Pancreas (tissue), 10 donors: ENCODE measurements around the gene PKNOX2. TPM values are rescaled to one million over a fixed set of nuclear protein-coding genes. Genes with fewer than 3 reads are reported as not detected.

Experiments used
- ATAC-seq, 4 donors: fragments of 200-7000 bp; cut with Tn5 transposase; one replicate each; pipeline versions ENCODE4 v1.8.0 to v1.9.1; 2020; ENCODE audit warnings: mild to moderate bottlenecking in 4 of 4, moderate library complexity in 4 of 4
- DNase-seq, 6 donors: peaks; one replicate each; pipeline ENCODE4 v3.0.0-alpha.2; 2020
- FAIRE-seq: peaks from 2 replicates; lab custom pipeline; 2012; peaks lifted over from hg19 to GRCh38; lab: Jason Lieb, UNC
- H3K27ac ChIP-seq, 4 donors: fragments of 200-600 bp; sonication (generic); 1 replicate in 3 of 4; 2 replicates in 1 of 4; pipeline versions ENCODE4 v1.5.0 to v1.8.0; 2020
- H3K27me3 ChIP-seq, 4 donors: fragments of 200-600 bp; one replicate each; pipeline ENCODE4 v1.8.0; 2021
- H3K36me3 ChIP-seq, 3 donors: fragments of 200-600 bp; sonication (generic) in 1 of 3; one replicate each; pipeline versions ENCODE4 v1.5.0 to v1.8.0; 2020 to 2021
- H3K4me1 ChIP-seq, 3 donors: fragments of 200-600 bp; one replicate each; pipeline ENCODE4 v1.8.0; 2021
- H3K4me3 ChIP-seq, 4 donors: fragments of 200-600 bp; sonication (generic) in 2 of 4; one replicate each; pipeline versions ENCODE4 v1.5.0 to v1.8.0; 2020 to 2021
- H3K9me3 ChIP-seq, 4 donors: fragments of 200-600 bp; one replicate each; pipeline ENCODE4 v1.8.0; 2021
- CTCF ChIP-seq, 4 donors: fragments of 200-600 bp; sonication (generic) in 3 of 4; IDR thresholded peaks; one replicate each; pipeline versions ENCODE4 v1.5.0 to v1.8.0; 2021; ENCODE audit warnings: antibody characterized with exemption in 4 of 4
- WGBS, 2 donors: extraction: QIAGEN DNeasy Blood & Tissue Kit; methylation state at CpG; one replicate each; pipeline ENCODE4 v1.1.7; 2013; 5-methylcytosine and 5-hydroxymethylcytosine counted together
- intact Hi-C, 3 donors: fragments of 100-400 bp; cut with DNase I; formaldehyde crosslinking; loops; one replicate each; pipeline versions ENCODE4 v1.11.1 to v1.14.2; 2022
- polyA plus RNA-seq, 2 donors: library from polyadenylated mRNA; stranded (reverse); fragments of 200-250 nt; gene quantifications; one replicate each; pipeline ENCODE4 v1.2.3, GENCODE V29; 2013
- total RNA-seq, 6 donors: library from RNA; stranded (reverse); fragmentation: NEBNext Ultra II Directional in 4 of 6; extraction: Animal tissue kit (Norgen Biotek cat#: 25700) in 4 of 6; gene quantifications; one replicate each; pipeline versions ENCODE4 v1.2.1 to v1.2.4, GENCODE V29; 2021 to 2023
- donor health status: healthy with polysubstance abuse.
- donor health status: DM: no; HTN: no; CAD: no; lungs with moderate emphysema.
- donor health status: DM: no; HTN: no; CAD: no.
- donor health status: control.
- donor health status: control.
- donor health status: Bipolar disorder and iron deficiency.
- donor health status: DM: yes; HTN: yes; CAD: no.
- donor health status: DM: no; HTN: no; CAD: no.
- donor health status: DM: no; HTN: no; CAD: no.
- donor health status: DM: yes; HTN: yes; CAD: no.

The PKNOX2 gene
- total and polyA plus RNA-seq, 8 donors: 3.4 to 8.1 (median 5.8) TPM

- DNase-seq (no peak), FAIRE-seq (no peak), ATAC-seq (no peak)
- WGBS, 2 donors: 85 to 95% methylated on average over 8 of the region's 8 CpGs
- Histone ChIP-seq H3K9me3 (no peaks in the 10 kb centered on the region), H3K4me3 (no peak overlapping the region), H3K27me3 (no peaks in the 10 kb centered on the region), H3K36me3 (no peaks in the 10 kb centered on the region), H3K27ac (no peak overlapping the region), H3K4me1 (no peaks in the 10 kb centered on the region)
- TF ChIP-seq CTCF (IDR thresholded peaks at IDR 0.05): no peak
- intact Hi-C loops: no loop called here
These were observed 266.9 kb downstream of the PKNOX2 start for GRCh38 chr11:125431481-125431880.

- Histone ChIP-seq H3K4me3 (no peak overlapping the region), H3K4me1 (no peaks in the 10 kb centered on the region), H3K9me3 (no peaks in the 10 kb centered on the region), H3K27ac (no peak overlapping the region), H3K27me3 (no peaks in the 10 kb centered on the region), H3K36me3 (no peaks in the 10 kb centered on the region)
- intact Hi-C loops: no loop called here
- 23 to 36% methylated on average over 11 of the region's 11 CpGs for WGBS, 2 donors
- peak in 3 of 4 donors; percentile 83 to 89 (median 86) for ATAC-seq
- DNase-seq: peak in 1 of 6 donors; percentile 20
- peak in 2 of 4 donors; percentile 14 to 22 for TF ChIP-seq CTCF (IDR thresholded peaks at IDR 0.05)
- FAIRE-seq: no peak
These were observed 269.0 kb downstream of the PKNOX2 start for GRCh38 chr11:125433454-125434121.

GRCh38 chr11:125435461-125436238, 271.1 kb downstream of the PKNOX2 start:
- FAIRE-seq (no peak), DNase-seq (no peak), ATAC-seq (no peak)
- H3K36me3 ChIP-seq: no peaks in the 10 kb centered on the region
- 53 to 80% methylated on average over 9 of the region's 9 CpGs for WGBS, 2 donors
- no peaks in the 10 kb centered on the region for H3K4me1 ChIP-seq
- TF ChIP-seq CTCF (IDR thresholded peaks at IDR 0.05): no peak
- intact Hi-C loops: no loop called here
- H3K4me3 ChIP-seq: no peak overlapping the region
- H3K27me3 ChIP-seq: peaks cover 0 to 3% (median 0%) of the 10 kb centered on the region in 4 donors
- no peak overlapping the region for H3K27ac ChIP-seq
- H3K9me3 ChIP-seq: no peaks in the 10 kb centered on the region

GRCh38 chr11:125441648-125442410, 277.3 kb downstream of the PKNOX2 start:
- TF ChIP-seq CTCF (IDR thresholded peaks at IDR 0.05): no peak
- Histone ChIP-seq H3K27me3 (peaks cover 0 to 3% (median 0%) of the 10 kb centered on the region in 4 donors), H3K4me3 (no peak overlapping the region), H3K4me1 (no peaks in the 10 kb centered on the region), H3K36me3 (no peaks in the 10 kb centered on the region), H3K27ac (no peak overlapping the region), H3K9me3 (no peaks in the 10 kb centered on the region)
- WGBS, 2 donors: 47 to 61% methylated on average over 11 of the region's 11 CpGs
- no peak for DNase-seq
- intact Hi-C loops: no loop called here
- no peak for FAIRE-seq
- ATAC-seq: no peak
